Spleen (tissue), 11 donors: Measurements from ENCODE around the gene VPS54. TPM values are rescaled to one million over a fixed set of nuclear protein-coding genes. Genes with fewer than 3 reads are reported as not detected.
A peak's percentile ranks its signal among the peaks of the same experiment; 100 is the strongest.

Experiments used
- DNase-seq: peaks from one replicate; pipeline ENCODE4 v3.0.0-alpha.2; 2020
- H3K27ac ChIP-seq, 8 donors: fragments of 200-600 bp; sonication (generic) in 7 of 8; 1 replicate in 4 of 8; 2 replicates in 4 of 8; pipeline versions ENCODE4 v1.5.0 to v1.8.0; 2016 to 2021; ENCODE audit warnings: inconsistent platforms in 4 of 8, mild to moderate bottlenecking in 4 of 8, moderate library complexity in 1 of 8
- H3K27me3 ChIP-seq, 7 donors: fragments of 200-600 bp; sonication (generic) in 6 of 7; replicated peaks in 1 of 7; 1 replicate in 4 of 7; 2 replicates in 3 of 7; pipeline versions ENCODE4 v1.5.0 to v1.8.0; 2016 to 2021; ENCODE audit warnings: inconsistent platforms in 3 of 7, mild to moderate bottlenecking in 1 of 7
- H3K36me3 ChIP-seq, 6 donors: fragments of 200-600 bp; sonication (generic) in 5 of 6; 1 replicate in 4 of 6; 2 replicates in 2 of 6; pipeline versions ENCODE4 v1.5.0 to v1.8.0; 2016 to 2021; ENCODE audit warnings: inconsistent platforms in 2 of 6
- H3K4me1 ChIP-seq, 6 donors: fragments of 200-600 bp; sonication (generic) in 5 of 6; 1 replicate in 3 of 6; 2 replicates in 3 of 6; pipeline versions ENCODE4 v1.5.0 to v1.8.0; 2016 to 2021; ENCODE audit warnings: inconsistent platforms in 3 of 6
- H3K4me3 ChIP-seq, 8 donors: fragments of 200-600 bp; sonication (generic) in 7 of 8; 1 replicate in 4 of 8; 2 replicates in 4 of 8; pipeline versions ENCODE4 v1.5.0 to v1.8.0; 2016 to 2021; ENCODE audit warnings: inconsistent platforms in 4 of 8, mild to moderate bottlenecking in 4 of 8, moderate library complexity in 2 of 8
- H3K9me3 ChIP-seq, 8 donors: fragments of 200-600 bp; sonication (generic) in 7 of 8; 1 replicate in 4 of 8; 2 replicates in 4 of 8; pipeline versions ENCODE4 v1.5.0 to v1.8.0; 2016 to 2021; ENCODE audit warnings: inconsistent platforms in 4 of 8
- POLR2A ChIP-seq, 3 donors: fragments of 450-650 bp; IDR thresholded peaks; one replicate each; pipeline ENCODE4 v1.5.1; 2017; ENCODE audit warnings: antibody characterized with exemption in 3 of 3, mild to moderate bottlenecking in 1 of 3
- POLR2AphosphoS5 ChIP-seq, 3 donors: sonication (generic); formaldehyde crosslinking; IDR thresholded peaks; one replicate each; pipeline ENCODE4 v1.5.1; 2017; ENCODE audit warnings: antibody characterized with exemption in 3 of 3
- WGBS, 5 donors: extraction: QIAGEN DNeasy Blood & Tissue Kit in 3 of 5; methylation state at CpG; one replicate each; pipeline versions ENCODE4 v1.1.5 to v1.1.7; 2013 to 2018; 5-methylcytosine and 5-hydroxymethylcytosine counted together
- intact Hi-C: fragments of 100-400 bp; cut with DNase I; formaldehyde crosslinking; loops from one replicate; pipeline ENCODE4 v1.15.0; 2023; ENCODE audit warnings: low total_unique reads
- polyA plus RNA-seq, 3 donors: library from polyadenylated mRNA; stranded (reverse); fragments of 200-250 nt; gene quantifications; one replicate each; pipeline ENCODE4 v1.2.1, GENCODE V29; 2013
- total RNA-seq, 7 donors: library from RNA; depleted of rRNA in 3 of 7; stranded (reverse); fragments of >200 nt in 3 of 7; fragmentation: NEBNext Ultra II Directional in 4 of 7; extraction: Animal tissue kit (Norgen Biotek cat#: 25700) in 4 of 7; gene quantifications; one replicate each; pipeline versions ENCODE4 v1.1.0 to v1.2.1, GENCODE V29; 2016 to 2021
- TF ChIP-seq, protein P1 (sequence below), 11 experiments: fragments of 200-600 bp in 7 of 11; fragments of 450-650 bp in 4 of 11; sonication (generic) in 4 of 11; IDR thresholded peaks in 8 of 11; conservative IDR thresholded peaks in 3 of 11; 1 replicate in 7 of 11; 2 replicates in 4 of 11; pipeline versions ENCODE4 v1.4.0 to v1.8.0; 2016 to 2021; ENCODE audit warnings: antibody characterized with exemption in 11 of 11, inconsistent platforms in 4 of 11, mild to moderate bottlenecking in 1 of 11
- donor health status: healthy with polysubstance abuse.
- donor health status: DM: no; HTN: no; CAD: no; lungs with moderate emphysema.
- donor health status: DM: no; HTN: no; CAD: no.
- donor health status: Bipolar disorder and iron deficiency.
- donor health status: healthy.
- donor health status: DM: no; HTN: no; CAD: no.
- donor health status: DM: yes; HTN: yes; CAD: no.

Gene VPS54
- total and polyA plus RNA-seq, 10 donors, result 9.2 to 31.3 (median 23.8) TPM

DNA sequence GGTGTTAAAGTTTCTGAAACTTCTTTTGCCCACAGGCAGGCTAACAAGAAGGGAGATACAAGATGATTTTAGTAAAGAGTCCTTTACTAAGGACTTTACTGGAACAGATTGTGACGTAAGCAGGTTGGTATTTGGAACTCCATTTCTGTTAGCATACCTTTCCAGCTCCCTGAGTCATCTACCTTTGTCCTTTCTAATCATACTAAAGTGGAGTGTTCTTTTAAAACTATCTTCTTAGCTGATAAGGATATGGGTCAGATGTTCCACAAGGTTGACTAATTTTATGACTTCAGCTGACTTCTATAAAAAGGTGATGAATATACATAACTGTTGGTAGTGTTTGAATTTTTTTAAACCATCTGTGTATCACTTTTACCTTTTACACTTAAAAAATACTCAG lies 156.4 kb downstream of the VPS54 start:
- no peak overlapping the region for H3K4me3 ChIP-seq
- intact Hi-C loops, result loop anchor here (5.0 kb wide), 1 partner anchor 171 kb away; no protein-coding TSS in a partner anchor
- H3K36me3 ChIP-seq, result peaks cover 0 to 94% (median 45%) of the 10 kb centered on the region in 6 donors
- H3K4me1 ChIP-seq, result peaks cover 0 to 38% (median 15%) of the 10 kb centered on the region in 6 donors
- no peak overlapping the region for H3K27ac ChIP-seq
- no peaks in the 10 kb centered on the region for H3K9me3 ChIP-seq
- DNase-seq, result no peak
- no peaks in the 10 kb centered on the region for H3K27me3 ChIP-seq
- 88 to 100% (median 94%) methylated on average over 1 of the region's 1 CpG for WGBS, 5 donors
- TF ChIP-seq, protein P1, sequence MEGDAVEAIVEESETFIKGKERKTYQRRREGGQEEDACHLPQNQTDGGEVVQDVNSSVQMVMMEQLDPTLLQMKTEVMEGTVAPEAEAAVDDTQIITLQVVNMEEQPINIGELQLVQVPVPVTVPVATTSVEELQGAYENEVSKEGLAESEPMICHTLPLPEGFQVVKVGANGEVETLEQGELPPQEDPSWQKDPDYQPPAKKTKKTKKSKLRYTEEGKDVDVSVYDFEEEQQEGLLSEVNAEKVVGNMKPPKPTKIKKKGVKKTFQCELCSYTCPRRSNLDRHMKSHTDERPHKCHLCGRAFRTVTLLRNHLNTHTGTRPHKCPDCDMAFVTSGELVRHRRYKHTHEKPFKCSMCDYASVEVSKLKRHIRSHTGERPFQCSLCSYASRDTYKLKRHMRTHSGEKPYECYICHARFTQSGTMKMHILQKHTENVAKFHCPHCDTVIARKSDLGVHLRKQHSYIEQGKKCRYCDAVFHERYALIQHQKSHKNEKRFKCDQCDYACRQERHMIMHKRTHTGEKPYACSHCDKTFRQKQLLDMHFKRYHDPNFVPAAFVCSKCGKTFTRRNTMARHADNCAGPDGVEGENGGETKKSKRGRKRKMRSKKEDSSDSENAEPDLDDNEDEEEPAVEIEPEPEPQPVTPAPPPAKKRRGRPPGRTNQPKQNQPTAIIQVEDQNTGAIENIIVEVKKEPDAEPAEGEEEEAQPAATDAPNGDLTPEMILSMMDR (IDR thresholded peaks at IDR 0.05 in 8 of 11, conservative IDR thresholded peaks at IDR 0.05 in 3 of 11), result no peak
- no peak for TF ChIP-seq POLR2A (IDR thresholded peaks at IDR 0.05)
- no peak for TF ChIP-seq POLR2AphosphoS5 (IDR thresholded peaks at IDR 0.05)

DNA sequence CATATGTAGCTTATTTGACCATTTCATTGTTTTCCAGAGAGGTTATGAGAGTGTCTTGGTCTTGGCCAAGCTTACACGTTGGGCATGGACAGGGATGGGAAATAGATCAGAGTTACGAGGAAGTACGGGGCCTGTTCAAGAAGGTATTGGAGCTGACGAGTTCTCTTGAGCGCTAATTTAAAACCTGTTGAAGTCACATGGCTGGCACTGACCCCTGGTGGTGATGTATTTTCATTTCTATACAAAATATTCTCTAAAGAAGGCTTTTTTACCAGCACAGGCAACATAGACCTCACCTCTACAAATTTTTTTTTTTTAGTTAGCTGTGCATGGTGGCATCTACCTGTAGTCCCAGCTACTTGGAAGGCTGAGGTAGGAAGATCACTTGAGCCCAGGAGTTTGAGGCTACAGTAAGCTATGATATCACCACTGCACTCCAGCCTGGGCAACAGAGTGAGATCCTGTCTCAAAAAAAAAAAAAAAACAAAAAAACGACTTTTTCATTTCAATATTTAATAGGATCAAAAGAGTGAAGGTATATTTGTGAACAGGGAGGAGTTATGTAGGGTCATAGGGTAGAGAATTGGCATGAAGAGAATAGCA lies 157.9 kb downstream of the VPS54 start:
- peaks cover 0 to 44% (median 18%) of the 10 kb centered on the region in 6 donors for H3K4me1 ChIP-seq
- 19 to 27% (median 22%) methylated on average over 6 of the region's 6 CpGs for WGBS, 5 donors
- no peaks in the 10 kb centered on the region for H3K27me3 ChIP-seq
- intact Hi-C loops, result loop anchor here (5.0 kb wide), 1 partner anchor 169 kb away; no protein-coding TSS in a partner anchor
- peak overlapping the region in 1 of 8 donors; percentile 7 for H3K27ac ChIP-seq
- H3K36me3 ChIP-seq, result peaks cover 0 to 97% (median 56%) of the 10 kb centered on the region in 6 donors
- no peaks in the 10 kb centered on the region for H3K9me3 ChIP-seq
- no peak for DNase-seq
- TF ChIP-seq POLR2AphosphoS5 (IDR thresholded peaks at IDR 0.05) (no peak), POLR2A (IDR thresholded peaks at IDR 0.05) (no peak)
- TF ChIP-seq, protein P1 (IDR thresholded peaks at IDR 0.05 in 8 of 11, conservative IDR thresholded peaks at IDR 0.05 in 3 of 11), result peak in 10 of 11 experiments; percentile 5 to 58 (median 38)
- no peak overlapping the region for H3K4me3 ChIP-seq

DNA sequence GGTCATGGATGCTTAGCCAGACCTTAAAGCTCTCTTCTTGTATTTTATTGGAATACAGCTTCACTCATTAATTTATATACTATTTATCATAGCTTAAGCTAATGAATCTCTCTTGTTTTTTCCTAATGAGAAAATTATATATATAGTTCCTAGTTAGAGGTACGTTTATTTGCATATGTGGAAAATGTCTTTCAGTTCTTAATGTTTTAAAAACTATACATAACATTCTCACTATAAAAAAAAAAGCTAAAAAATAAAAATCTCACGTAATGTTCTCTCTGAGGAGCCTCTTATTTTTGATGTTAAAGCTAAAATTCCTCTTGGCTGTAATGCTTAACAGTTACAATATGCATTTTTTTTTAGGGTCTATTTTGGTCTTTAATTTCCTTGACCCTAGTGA lies 160.9 kb downstream of the VPS54 start:
- Histone ChIP-seq H3K4me1 (peaks cover 0 to 60% (median 33%) of the 10 kb centered on the region in 6 donors), H3K9me3 (no peaks in the 10 kb centered on the region), H3K27me3 (no peaks in the 10 kb centered on the region), H3K4me3 (no peak overlapping the region), H3K36me3 (peaks cover 0 to 75% (median 46%) of the 10 kb centered on the region in 6 donors), H3K27ac (no peak overlapping the region)
- DNase-seq, result no peak
- TF ChIP-seq, protein P1 (IDR thresholded peaks at IDR 0.05 in 8 of 11, conservative IDR thresholded peaks at IDR 0.05 in 3 of 11), result no peak
- TF ChIP-seq POLR2AphosphoS5 (IDR thresholded peaks at IDR 0.05) (no peak), POLR2A (IDR thresholded peaks at IDR 0.05) (no peak)
- WGBS, 5 donors, result 92 to 100% (median 98%) methylated on average over 2 of the region's 2 CpGs
- intact Hi-C loops, result no loop called here

DNA sequence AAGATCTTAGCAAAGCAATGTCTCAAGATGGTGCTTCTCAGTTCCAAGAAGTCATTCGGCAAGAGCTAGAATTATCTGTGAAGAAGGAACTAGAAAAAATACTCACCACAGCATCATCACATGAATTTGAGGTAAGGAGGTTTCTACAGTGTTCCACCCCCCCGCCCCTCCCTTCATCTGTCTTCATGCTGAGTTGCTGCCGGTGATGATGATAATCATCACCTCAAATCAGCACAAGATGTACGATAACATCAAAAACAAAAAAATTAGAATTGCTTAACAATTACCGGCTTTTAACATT lies 163.0 kb downstream of the VPS54 start:
- 31 to 46% (median 36%) methylated on average over 5 of the region's 5 CpGs for WGBS, 5 donors
- peak overlapping the region; percentile 20 to 79 (median 59) for H3K27ac ChIP-seq
- TF ChIP-seq, protein P1 (IDR thresholded peaks at IDR 0.05 in 8 of 11, conservative IDR thresholded peaks at IDR 0.05 in 3 of 11), result no peak
- no peak for TF ChIP-seq POLR2AphosphoS5 (IDR thresholded peaks at IDR 0.05)
- TF ChIP-seq POLR2A (IDR thresholded peaks at IDR 0.05), result no peak
- no peaks in the 10 kb centered on the region for H3K27me3 ChIP-seq
- H3K4me1 ChIP-seq, result peaks cover 0 to 75% (median 42%) of the 10 kb centered on the region in 6 donors
- intact Hi-C loops, result no loop called here
- H3K9me3 ChIP-seq, result no peaks in the 10 kb centered on the region
- no peak for DNase-seq
- peaks cover 0 to 56% (median 32%) of the 10 kb centered on the region in 6 donors for H3K36me3 ChIP-seq
- no peak overlapping the region for H3K4me3 ChIP-seq
